K562 (cell line): ENCODE data around the gene ZNF502. TPM values are rescaled to one million over a fixed set of nuclear protein-coding genes. Genes with fewer than 3 reads are reported as not detected.
A peak's percentile ranks its signal among the peaks of the same experiment; 100 is the strongest.

Experiments used
- BHLHE40 ChIP-seq: IDR thresholded peaks from 2 replicates; pipeline ENCODE4 v1.6.1; 2011; ENCODE audit warnings: low read length, improper control_type of control experiment
- CHAMP1 ChIP-seq: fragments of 450-650 bp; IDR thresholded peaks from 2 replicates; pipeline ENCODE4 v1.6.1; 2016; ENCODE audit warnings: mild to moderate bottlenecking
- DEAF1 ChIP-seq: fragments of 450-650 bp; formaldehyde crosslinking; IDR thresholded peaks from 2 replicates; pipeline ENCODE4 v1.4.0; 2020; ENCODE audit warnings: mild to moderate bottlenecking, moderate library complexity
- ELF2 ChIP-seq: fragments of 250-450 bp; sonication (Bioruptor Pico); IDR thresholded peaks from 2 replicates; pipeline ENCODE4 v1.5.0; 2021; ENCODE audit warnings: mild to moderate bottlenecking
- ERF ChIP-seq: fragments of 450-650 bp; formaldehyde crosslinking; IDR thresholded peaks from 2 replicates; pipeline ENCODE4 v1.4.0; 2020; ENCODE audit warnings: mild to moderate bottlenecking, mixed read lengths
- ETS2 ChIP-seq: IDR thresholded peaks from 2 replicates; pipeline ENCODE4 v1.6.1; 2016; ENCODE audit warnings: borderline replicate concordance, missing genetic modification characterization, mild to moderate bottlenecking, moderate library complexity, missing compliant biosample characterization; ENCODE audit not compliant: poor library complexity, severe bottlenecking
- GTF2F1 ChIP-seq: IDR thresholded peaks from 2 replicates; pipeline ENCODE4 v1.6.1; 2011; ENCODE audit warnings: low read depth, low read length, improper control_type of control experiment
- HNRNPH1 ChIP-seq: fragments of 200-400 bp; formaldehyde crosslinking; optimal IDR thresholded peaks from 2 replicates; pipeline ENCODE3; 2017; ENCODE audit warnings: low read depth, mild to moderate bottlenecking, low read length, moderate library complexity
- ID3 ChIP-seq, 2 experiments: fragments of 250-450 bp in 1 of 2; fragments of 450-650 bp in 1 of 2; sonication (Bioruptor Pico) in 1 of 2; IDR thresholded peaks; 2 replicates each; pipeline versions ENCODE4 v1.6.1 to v1.8.0; 2016 to 2021; ENCODE audit warnings: mild to moderate bottlenecking in 2 of 2, moderate library complexity in 2 of 2, missing compliant biosample characterization in 1 of 2, missing genetic modification characterization in 1 of 2
- MLLT1 ChIP-seq, 2 experiments: fragments of 450-650 bp; IDR thresholded peaks; 2 replicates each; pipeline ENCODE4 v1.6.1; 2016
- NUFIP1 ChIP-seq: fragments of 450-650 bp; IDR thresholded peaks from 2 replicates; pipeline ENCODE4 v1.6.1; 2018; ENCODE audit not compliant: partially characterized antibody
- PURB ChIP-seq: sonication (generic); formaldehyde crosslinking; IDR thresholded peaks from 2 replicates; pipeline ENCODE4 v1.9.0; 2021; ENCODE audit warnings: low read depth, mild to moderate bottlenecking, missing genetic modification reagents
- SRSF1 ChIP-seq: fragments of 200-400 bp; formaldehyde crosslinking; IDR thresholded peaks from 2 replicates; pipeline ENCODE4 v1.6.1; 2017; ENCODE audit warnings: mild to moderate bottlenecking, low read depth, low read length, moderate library complexity
- TAF9B ChIP-seq: fragments of 450-650 bp; IDR thresholded peaks from 2 replicates; pipeline ENCODE4 v1.6.1; 2018; ENCODE audit warnings: mild to moderate bottlenecking; ENCODE audit not compliant: partially characterized antibody
- ZNF12 ChIP-seq: sonication (generic); formaldehyde crosslinking; IDR thresholded peaks from 2 replicates; pipeline ENCODE4 v1.4.0; 2020; ENCODE audit warnings: mild to moderate bottlenecking, missing genetic modification reagents
- polyA plus RNA-seq, 8 experiments: library from polyadenylated mRNA; depleted of rRNA in 4 of 8; stranded (reverse) in 5 of 8; unstranded in 3 of 8; fragments of >200 nt; fragmentation: Nextera tagmentation in 2 of 8; fragmentation: Illumina TruSeq in 1 of 8; extraction: Ambion mirVana in 2 of 8; extraction: Trizol in 1 of 8; gene quantifications; 2 replicates each; pipeline versions ENCODE4 v1.2.1 to v1.2.3, GENCODE V29; 2011 to 2014; ENCODE audit warnings: inconsistent platforms in 1 of 8, missing spikeins in 1 of 8
- total RNA-seq, 7 experiments: library from RNA; depleted of rRNA in 6 of 7; stranded (reverse); fragments of >200 nt in 6 of 7; fragmentation: Illumina TruSeq in 2 of 7; extraction: Trizol in 2 of 7; gene quantifications; 2 replicates each; pipeline versions ENCODE4 v1.2.1 to v1.2.3, GENCODE V29; 2011 to 2021; ENCODE audit warnings: low replicate concordance in 1 of 7

ZNF502 gene
- total and polyA plus RNA-seq, 9 of the 15 experiments (the other 6 are each of a cell fraction or from before 2014, with no cell fraction given): 0.38 to 0.98 (median 0.67) TPM

GRCh38 chr3:44729384-44729910 lies 17.0 kb downstream of the ZNF502 start, which contains the start of gene ZNF501 (continued):
- TF ChIP-seq ELF2 (CRISPR knock-in tag) (peak; percentile 68), ID3 (CRISPR knock-in tag; IDR thresholded peaks at IDR 0.05) (no peak), ID3 (tag; IDR thresholded peaks at IDR 0.05) (no peak), NUFIP1 (no peak), BHLHE40 (peak; percentile 46; the same call in 1 of the 2 replicates), MLLT1 (IDR thresholded peaks at IDR 0.05) (peak; percentile 67 to 82; a peak in 2 of 4 replicates), ERF (CRISPR knock-in tag) (peak; percentile 81; the same call in 1 of the 2 replicates), SRSF1 (peak; percentile 97), GTF2F1 (0 out of 2 replicates have a peak, but pooled peaks have one; percentile 47), CHAMP1 (peak; percentile 71; the same call in 1 of the 2 replicates), HNRNPH1 (no peak), DEAF1 (no peak), ETS2 (tag) (no peak), PURB (no peak), ZNF12 (CRISPR knock-in tag) (peak; percentile 92), TAF9B (peak; percentile 53)
